ENCODE results near the gene CCDC69.

DNA sequence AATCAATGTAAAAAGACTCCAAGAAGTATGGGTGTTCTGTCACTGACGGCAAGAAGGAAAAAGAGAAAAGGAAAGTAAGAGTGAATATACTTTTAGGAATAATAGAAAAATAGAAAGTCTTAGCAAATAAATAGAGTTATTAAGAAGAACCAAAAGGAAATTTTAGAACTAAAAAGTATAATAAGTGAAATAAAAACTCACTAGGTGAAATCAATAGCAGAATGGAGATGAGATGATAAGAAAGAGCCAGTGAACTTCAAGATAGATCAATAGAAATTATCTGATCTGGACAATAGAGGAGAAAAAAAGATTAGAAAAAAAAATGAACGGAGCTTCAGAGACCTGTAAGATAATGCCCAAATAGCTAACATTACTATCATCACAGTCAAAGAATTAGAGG, 34.7 kb downstream of the CCDC69 start:
- TF ChIP-seq TAF1 (IDR thresholded peaks at IDR 0.05; ENCODE audit: borderline replicate concordance, low read depth, low read length) (no peak), POLR2AphosphoS5 (IDR thresholded peaks at IDR 0.05; ENCODE audit: low read depth, low read length) (no peak), POLR2A (IDR thresholded peaks at IDR 0.05; ENCODE audit: low read depth, low read length) (no peak)
